Nephron (organoid): ENCODE measurements around the gene F13A1.
A peak's percentile ranks its signal among the peaks of the same experiment; 100 is the strongest.

Experiments used
- H3K27ac Mint-ChIP-seq, 3 experiments: 2 replicates each; pipeline ENCODE4 v1.8.0; 2020; ENCODE audit warnings: mixed read lengths in 3 of 3, mild to moderate bottlenecking in 2 of 3, moderate library complexity in 1 of 3
- H3K27me3 Mint-ChIP-seq: 2 replicates; pipeline ENCODE4 v1.8.0; 2021; ENCODE audit warnings: low read depth, mild to moderate bottlenecking, moderate library complexity, mixed read lengths
- H3K36me3 Mint-ChIP-seq: 2 replicates; pipeline ENCODE4 v1.8.0; 2020; ENCODE audit warnings: low read depth, mixed read lengths
- H3K4me1 Mint-ChIP-seq: 2 replicates; pipeline ENCODE4 v1.8.0; 2020; ENCODE audit warnings: mixed read lengths
- H3K4me3 Mint-ChIP-seq, 3 experiments: 2 replicates each; pipeline ENCODE4 v1.8.0; 2020; ENCODE audit warnings: mild to moderate bottlenecking in 3 of 3, mixed read lengths in 3 of 3, moderate library complexity in 2 of 3
- H3K9me3 Mint-ChIP-seq: 2 replicates; pipeline ENCODE4 v1.8.0; 2020; ENCODE audit warnings: mixed read lengths
- TF ChIP-seq, protein P1 (sequence below), 3 experiments: fragments of 200-600 bp; sonication (generic); IDR thresholded peaks; one replicate each; pipeline ENCODE4 v1.5.0; 2021; ENCODE audit warnings: antibody characterized with exemption in 3 of 3; ENCODE audit not compliant: unreplicated experiment in 3 of 3

F13A1 gene

GRCh38 chr6:6196762-6197161 is 123.7 kb downstream of the F13A1 start:
- no peak overlapping the region for H3K4me3 Mint-ChIP-seq
- peak overlapping the region in 1 of 3 experiments; percentile 13 for H3K27ac Mint-ChIP-seq
- no peaks in the 10 kb centered on the region for H3K9me3 Mint-ChIP-seq
- TF ChIP-seq, protein P1, sequence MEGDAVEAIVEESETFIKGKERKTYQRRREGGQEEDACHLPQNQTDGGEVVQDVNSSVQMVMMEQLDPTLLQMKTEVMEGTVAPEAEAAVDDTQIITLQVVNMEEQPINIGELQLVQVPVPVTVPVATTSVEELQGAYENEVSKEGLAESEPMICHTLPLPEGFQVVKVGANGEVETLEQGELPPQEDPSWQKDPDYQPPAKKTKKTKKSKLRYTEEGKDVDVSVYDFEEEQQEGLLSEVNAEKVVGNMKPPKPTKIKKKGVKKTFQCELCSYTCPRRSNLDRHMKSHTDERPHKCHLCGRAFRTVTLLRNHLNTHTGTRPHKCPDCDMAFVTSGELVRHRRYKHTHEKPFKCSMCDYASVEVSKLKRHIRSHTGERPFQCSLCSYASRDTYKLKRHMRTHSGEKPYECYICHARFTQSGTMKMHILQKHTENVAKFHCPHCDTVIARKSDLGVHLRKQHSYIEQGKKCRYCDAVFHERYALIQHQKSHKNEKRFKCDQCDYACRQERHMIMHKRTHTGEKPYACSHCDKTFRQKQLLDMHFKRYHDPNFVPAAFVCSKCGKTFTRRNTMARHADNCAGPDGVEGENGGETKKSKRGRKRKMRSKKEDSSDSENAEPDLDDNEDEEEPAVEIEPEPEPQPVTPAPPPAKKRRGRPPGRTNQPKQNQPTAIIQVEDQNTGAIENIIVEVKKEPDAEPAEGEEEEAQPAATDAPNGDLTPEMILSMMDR (IDR thresholded peaks at IDR 0.05; ENCODE audit: unreplicated experiment in 3 of 3), result no peak
- peaks cover 49% of the 10 kb centered on the region for H3K4me1 Mint-ChIP-seq
- H3K36me3 Mint-ChIP-seq, result no peaks in the 10 kb centered on the region
- H3K27me3 Mint-ChIP-seq, result peaks cover 9% of the 10 kb centered on the region

DNA sequence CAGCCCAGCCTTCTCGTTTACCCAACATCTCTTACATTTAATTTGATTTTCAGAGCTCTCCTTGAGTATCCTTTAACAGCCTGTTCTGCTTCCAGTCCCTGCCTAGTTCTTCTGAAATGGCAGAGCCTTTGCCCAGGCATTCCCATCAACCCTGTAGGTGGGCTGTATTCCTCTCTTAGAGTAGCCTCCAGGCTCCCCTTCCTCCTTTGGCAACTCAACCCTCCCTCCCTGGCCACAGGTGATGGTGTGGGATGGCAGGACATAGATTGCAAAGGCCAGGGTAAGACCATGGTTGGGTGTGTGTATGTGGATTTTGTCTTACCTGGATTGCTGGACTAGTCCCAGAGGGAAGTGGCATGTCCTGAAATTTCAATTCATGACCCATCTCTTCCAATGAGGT is 125.4 kb downstream of the F13A1 start:
- no peak overlapping the region for H3K4me3 Mint-ChIP-seq
- H3K36me3 Mint-ChIP-seq, result no peaks in the 10 kb centered on the region
- TF ChIP-seq, protein P1 (IDR thresholded peaks at IDR 0.05; ENCODE audit: unreplicated experiment in 3 of 3), result no peak
- no peak overlapping the region for H3K27ac Mint-ChIP-seq
- H3K9me3 Mint-ChIP-seq, result peaks cover 3% of the 10 kb centered on the region
- peaks cover 9% of the 10 kb centered on the region for H3K27me3 Mint-ChIP-seq
- H3K4me1 Mint-ChIP-seq, result peaks cover 40% of the 10 kb centered on the region

- Mint-ChIP-seq H3K27me3 (peaks cover 9% of the 10 kb centered on the region), H3K4me1 (peaks cover 35% of the 10 kb centered on the region), H3K36me3 (no peaks in the 10 kb centered on the region), H3K4me3 (no peak overlapping the region), H3K9me3 (peaks cover 5% of the 10 kb centered on the region), H3K27ac (peak overlapping the region in 1 of 3 experiments; percentile 59)
- TF ChIP-seq, protein P1 (IDR thresholded peaks at IDR 0.05; ENCODE audit: unreplicated experiment in 3 of 3), result no peak
These were observed 127.2 kb downstream of the F13A1 start for GRCh38 chr6:6193221-6193745.

DNA sequence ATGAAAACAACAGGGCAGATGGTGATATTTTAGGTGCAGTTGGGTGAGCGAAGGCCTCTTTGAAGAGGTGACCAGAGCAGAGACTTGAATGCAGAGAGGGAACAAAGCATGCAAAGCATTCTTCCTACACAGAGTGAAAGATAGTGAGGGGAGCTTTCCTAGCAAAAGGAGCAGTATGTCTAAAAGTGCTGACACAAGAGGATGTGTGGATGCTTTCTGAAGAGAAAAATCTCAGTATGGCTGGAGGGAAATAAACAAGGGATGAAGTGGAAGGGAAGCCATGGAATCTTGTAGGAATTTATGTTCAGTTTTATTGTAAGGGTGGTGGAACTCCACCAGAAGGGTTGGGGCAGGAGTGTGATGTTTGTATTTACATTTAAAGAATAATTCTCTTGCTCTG is 128.6 kb downstream of the F13A1 start:
- Mint-ChIP-seq H3K4me3 (no peak overlapping the region), H3K27ac (peak overlapping the region in 2 of 3 experiments; percentile 14 to 59), H3K36me3 (no peaks in the 10 kb centered on the region), H3K4me1 (peaks cover 33% of the 10 kb centered on the region), H3K27me3 (peaks cover 9% of the 10 kb centered on the region), H3K9me3 (peaks cover 5% of the 10 kb centered on the region)
- TF ChIP-seq, protein P1 (IDR thresholded peaks at IDR 0.05; ENCODE audit: unreplicated experiment in 3 of 3), result no peak

- TF ChIP-seq, protein P1 (IDR thresholded peaks at IDR 0.05; ENCODE audit: unreplicated experiment in 3 of 3), result no peak
- Mint-ChIP-seq H3K27me3 (peaks cover 9% of the 10 kb centered on the region), H3K4me3 (no peak overlapping the region), H3K36me3 (no peaks in the 10 kb centered on the region), H3K9me3 (peaks cover 5% of the 10 kb centered on the region), H3K4me1 (peaks cover 29% of the 10 kb centered on the region), H3K27ac (peak overlapping the region in 1 of 3 experiments; percentile 59)
These were observed 129.0 kb downstream of the F13A1 start for GRCh38 chr6:6191476-6191875.

- no peaks in the 10 kb centered on the region for H3K36me3 Mint-ChIP-seq
- H3K27me3 Mint-ChIP-seq, result peaks cover 21% of the 10 kb centered on the region
- no peak overlapping the region for H3K27ac Mint-ChIP-seq
- peaks cover 4% of the 10 kb centered on the region for H3K9me3 Mint-ChIP-seq
- no peak overlapping the region for H3K4me3 Mint-ChIP-seq
- H3K4me1 Mint-ChIP-seq, result peaks cover 11% of the 10 kb centered on the region
- TF ChIP-seq, protein P1 (IDR thresholded peaks at IDR 0.05; ENCODE audit: unreplicated experiment in 3 of 3), result no peak
These were observed 139.8 kb downstream of the F13A1 start for GRCh38 chr6:6180684-6181083.
